Measurements from ENCODE around the gene FHAD1. TPM values are rescaled to one million over a fixed set of nuclear protein-coding genes. Genes with fewer than 3 reads are reported as not detected.

FHAD1 gene
- total RNA-seq, 1 experiment from 2014 or later = 3.5 TPM

DNA sequence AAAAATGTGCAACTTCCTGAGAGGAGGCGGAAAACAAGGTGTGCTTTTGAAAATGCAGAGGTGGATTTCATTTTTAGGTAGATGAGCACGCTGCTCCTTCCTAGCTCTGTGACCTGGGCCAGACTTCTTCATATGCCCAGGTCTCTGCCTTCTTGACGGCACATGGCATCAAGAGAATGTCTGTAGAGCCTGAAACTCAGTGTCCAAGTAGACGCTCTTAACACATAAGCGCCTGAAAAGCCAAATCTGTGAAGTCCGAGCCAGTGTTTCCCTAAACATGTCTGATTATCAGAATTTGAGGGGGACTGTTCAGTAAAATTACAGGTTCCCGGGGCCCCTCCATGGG is 25.7 kb downstream of the FHAD1 start:
- no peaks in the 10 kb centered on the region for H3K9me2 ChIP-seq (ENCODE audit: insufficient read depth)
- no peaks in the 10 kb centered on the region for H3K79me2 ChIP-seq (ENCODE audit: insufficient read depth, low read length)
- no TSS peak for BruUV-seq (replicated peaks)
- DNase-seq (ENCODE audit: low read depth, low spot score) (no peak), ATAC-seq (peak; percentile 41)
- POLR2A ChIA-PET = no interaction called here
- no peak overlapping the region for H3K27ac ChIP-seq (ENCODE audit: low read depth, low read length)
- RAD21 ChIA-PET (ENCODE audit: low non-redundant PET in 1 of 2, low total read pairs in 2 of 2, uncharacterized antibody in 2 of 2, unreplicated experiment in 2 of 2) = interaction anchor here (0.9 to 2.0 kb wide), 2 partner anchors 144 kb away, joined by 3 to 15 read pairs; no protein-coding TSS in a partner anchor
- H3K4me2 ChIP-seq (ENCODE audit: low read length) = peak overlapping the region; percentile 67
- H3K9me3 ChIP-seq (ENCODE audit: control insufficient read depth in 1 of 2, insufficient read depth in 1 of 2, low read depth in 1 of 2, low read length in 2 of 2) = no peaks in the 10 kb centered on the region
- H3K36me3 ChIP-seq (ENCODE audit: control insufficient read depth in 1 of 2, insufficient read depth in 2 of 2, low read length in 2 of 2) = no peaks in the 10 kb centered on the region
- intact Hi-C loops (cut with micrococcal nuclease) = loop anchor here (1.0 kb wide), 3 partner anchors 118 to 144 kb away; no protein-coding TSS in a partner anchor
- no peak for TF ChIP-seq RAD21 (IDR thresholded peaks at IDR 0.05; ENCODE audit: low read depth)
- no peak for TF ChIP-seq SIN3A (IDR thresholded peaks at IDR 0.05; ENCODE audit: low read depth)
- TF ChIP-seq CBX3 (IDR thresholded peaks at IDR 0.05; ENCODE audit: low read depth) = no peak
- TF ChIP-seq JUND (IDR thresholded peaks at IDR 0.05) = no peak
- TF ChIP-seq YY1 (IDR thresholded peaks at IDR 0.05; ENCODE audit: extremely low read depth, insufficient replicate concordance, low read depth, low read length) = no peak
- TF ChIP-seq, protein P1, sequence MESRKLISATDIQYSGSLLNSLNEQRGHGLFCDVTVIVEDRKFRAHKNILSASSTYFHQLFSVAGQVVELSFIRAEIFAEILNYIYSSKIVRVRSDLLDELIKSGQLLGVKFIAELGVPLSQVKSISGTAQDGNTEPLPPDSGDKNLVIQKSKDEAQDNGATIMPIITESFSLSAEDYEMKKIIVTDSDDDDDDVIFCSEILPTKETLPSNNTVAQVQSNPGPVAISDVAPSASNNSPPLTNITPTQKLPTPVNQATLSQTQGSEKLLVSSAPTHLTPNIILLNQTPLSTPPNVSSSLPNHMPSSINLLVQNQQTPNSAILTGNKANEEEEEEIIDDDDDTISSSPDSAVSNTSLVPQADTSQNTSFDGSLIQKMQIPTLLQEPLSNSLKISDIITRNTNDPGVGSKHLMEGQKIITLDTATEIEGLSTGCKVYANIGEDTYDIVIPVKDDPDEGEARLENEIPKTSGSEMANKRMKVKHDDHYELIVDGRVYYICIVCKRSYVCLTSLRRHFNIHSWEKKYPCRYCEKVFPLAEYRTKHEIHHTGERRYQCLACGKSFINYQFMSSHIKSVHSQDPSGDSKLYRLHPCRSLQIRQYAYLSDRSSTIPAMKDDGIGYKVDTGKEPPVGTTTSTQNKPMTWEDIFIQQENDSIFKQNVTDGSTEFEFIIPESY (IDR thresholded peaks at IDR 0.05; ENCODE audit: extremely low read depth, insufficient replicate concordance, low read length) = no peak
- TF ChIP-seq ZNF274 (IDR thresholded peaks at IDR 0.05; ENCODE audit: low read depth, low read length) = no peak
- TF ChIP-seq POLR2AphosphoS5 (IDR thresholded peaks at IDR 0.05; ENCODE audit: low read depth, low read length) = no peak
- TF ChIP-seq EGR1 (IDR thresholded peaks at IDR 0.05; ENCODE audit: low read depth) = no peak
- no peak; the same call in 1 of the 2 replicates for TF ChIP-seq SRF (IDR thresholded peaks at IDR 0.05; ENCODE audit: low read depth)
- no peak for TF ChIP-seq ZFX (IDR thresholded peaks at IDR 0.05)
- no peak for TF ChIP-seq ELF1 (IDR thresholded peaks at IDR 0.05; ENCODE audit: borderline replicate concordance, low read depth)
- TF ChIP-seq, protein P2, sequence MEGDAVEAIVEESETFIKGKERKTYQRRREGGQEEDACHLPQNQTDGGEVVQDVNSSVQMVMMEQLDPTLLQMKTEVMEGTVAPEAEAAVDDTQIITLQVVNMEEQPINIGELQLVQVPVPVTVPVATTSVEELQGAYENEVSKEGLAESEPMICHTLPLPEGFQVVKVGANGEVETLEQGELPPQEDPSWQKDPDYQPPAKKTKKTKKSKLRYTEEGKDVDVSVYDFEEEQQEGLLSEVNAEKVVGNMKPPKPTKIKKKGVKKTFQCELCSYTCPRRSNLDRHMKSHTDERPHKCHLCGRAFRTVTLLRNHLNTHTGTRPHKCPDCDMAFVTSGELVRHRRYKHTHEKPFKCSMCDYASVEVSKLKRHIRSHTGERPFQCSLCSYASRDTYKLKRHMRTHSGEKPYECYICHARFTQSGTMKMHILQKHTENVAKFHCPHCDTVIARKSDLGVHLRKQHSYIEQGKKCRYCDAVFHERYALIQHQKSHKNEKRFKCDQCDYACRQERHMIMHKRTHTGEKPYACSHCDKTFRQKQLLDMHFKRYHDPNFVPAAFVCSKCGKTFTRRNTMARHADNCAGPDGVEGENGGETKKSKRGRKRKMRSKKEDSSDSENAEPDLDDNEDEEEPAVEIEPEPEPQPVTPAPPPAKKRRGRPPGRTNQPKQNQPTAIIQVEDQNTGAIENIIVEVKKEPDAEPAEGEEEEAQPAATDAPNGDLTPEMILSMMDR (IDR thresholded peaks at IDR 0.05 in 2 of 3, conservative IDR thresholded peaks at IDR 0.05 in 1 of 3; ENCODE audit: borderline replicate concordance in 1 of 3, insufficient read depth in 1 of 3, low read depth in 2 of 3, low read length in 2 of 3) = no peak
- no peak for TF ChIP-seq TCF7L2 (IDR thresholded peaks at IDR 0.05; ENCODE audit: borderline replicate concordance, extremely low read depth, insufficient read depth, insufficient read length)
- no peak for TF ChIP-seq SP1 (IDR thresholded peaks at IDR 0.05; ENCODE audit: low read depth)
- H3K27me3 ChIP-seq (ENCODE audit: insufficient read depth, low read length) = no peaks in the 10 kb centered on the region
- H4K20me1 ChIP-seq (ENCODE audit: insufficient read depth) = no peaks in the 10 kb centered on the region
- H3K4me3 ChIP-seq (replicated peaks in 1 of 2; ENCODE audit: low read depth in 1 of 2, low read length in 2 of 2) = no peak overlapping the region
- no peak overlapping the region for H3K9ac ChIP-seq (ENCODE audit: low read length)
- CTCF ChIA-PET = interaction anchor here (1.0 to 3.5 kb wide), 5 partner anchors 11 to 161 kb away, joined by 3 to 31 read pairs (median 6); no protein-coding TSS in a partner anchor
- no peak overlapping the region for H2AFZ ChIP-seq (ENCODE audit: low read depth, low read length, poor library complexity, severe bottlenecking)
- H3K4me1 ChIP-seq (ENCODE audit: control insufficient read depth in 1 of 2, insufficient read depth in 2 of 2, low read length in 2 of 2) = peaks cover 0 to 13% of the 10 kb centered on the region in 2 experiments; a peak in 2 of 4 replicates

Measured in HCT116 (cell line).